Measurements from ENCODE around the gene EXOC4. TPM values are rescaled to one million over a fixed set of nuclear protein-coding genes. Genes with fewer than 3 reads are reported as not detected.

EXOC4 gene
- total and polyA plus RNA-seq, 2 donors (not counting 3 experiments of a cell fraction or from before 2014, with no cell fraction given): 20.3 to 73.1 TPM

DNA sequence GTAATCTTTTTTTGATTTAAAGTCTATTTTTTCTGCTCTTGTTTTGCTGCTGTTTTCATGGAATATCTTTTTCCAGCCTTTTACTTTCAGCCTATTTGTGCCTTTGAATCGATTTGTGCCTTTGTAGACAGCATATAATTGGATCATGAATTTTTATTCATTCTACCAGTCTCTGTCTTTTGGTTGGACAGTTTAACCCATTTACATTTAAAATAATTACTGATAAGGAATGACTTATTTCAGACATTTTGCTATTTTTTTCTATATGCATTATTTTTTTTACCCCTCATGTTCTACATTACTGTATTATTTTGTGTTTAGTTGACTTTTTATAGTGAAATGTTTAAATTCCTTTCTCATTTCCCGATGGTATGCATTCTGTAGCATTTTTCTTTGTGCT, 99.6 kb downstream of the EXOC4 start:
- no peak for FAIRE-seq
- BruUV-seq (replicated peaks): no TSS peak
- dilution Hi-C loops (cut with MboI; ENCODE audit: extremely low pct_ligation_motif_present, low sequenced_read_pairs): no loop called here

DNA sequence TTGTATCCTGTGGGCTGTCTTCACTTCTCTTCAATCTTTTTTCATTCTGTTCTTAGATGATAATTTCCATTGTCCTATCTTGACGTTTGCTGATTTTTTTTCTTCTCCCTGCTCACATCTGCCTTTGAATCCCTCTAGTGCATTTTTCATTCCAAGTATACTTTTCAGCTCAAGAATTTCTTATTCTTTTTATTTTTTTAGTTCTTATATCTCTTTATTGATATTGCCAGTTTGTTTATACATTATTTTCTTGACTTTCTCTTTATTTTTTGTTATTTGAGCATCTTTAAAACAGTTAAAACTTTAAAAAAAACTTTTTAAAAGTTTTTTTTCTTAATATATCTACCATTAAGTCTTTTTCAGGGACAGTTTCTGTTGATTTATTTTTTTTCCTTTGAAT, 100.9 kb downstream of the EXOC4 start:
- FAIRE-seq: no peak
- intact Hi-C loops (cut with micrococcal nuclease): no loop called here
- Histone ChIP-seq H3K4me2 (ENCODE audit: insufficient read depth, low read length) (no peak overlapping the region), H3K9ac (replicated peaks; ENCODE audit: extremely low read depth, insufficient read depth, low read length) (no peak overlapping the region), H3K79me2 (ENCODE audit: control insufficient read depth, insufficient read depth, low read length) (peaks cover 2% of the 10 kb centered on the region), H3K36me3 (ENCODE audit: control insufficient read depth in 2 of 2, extremely low read depth in 1 of 2, insufficient read depth in 2 of 2, low read length in 2 of 2) (no peaks in the 10 kb centered on the region), H4K20me1 (replicated peaks; ENCODE audit: control insufficient read depth, extremely low read depth, insufficient read depth, low read length) (no peaks in the 10 kb centered on the region), H2AFZ (ENCODE audit: low read depth, low read length) (no peak overlapping the region), H3K4me3 (replicated peaks in 1 of 3; ENCODE audit: insufficient read depth in 1 of 3, low read depth in 1 of 3, low read length in 3 of 3) (no peak overlapping the region), H3K9me1 (replicated peaks; ENCODE audit: control insufficient read depth, extremely low read depth, insufficient read depth, low read length) (no peaks in the 10 kb centered on the region), H3K27me3 (ENCODE audit: control insufficient read depth in 2 of 2, insufficient read depth in 2 of 2, low read length in 2 of 2) (no peaks in the 10 kb centered on the region), H3K4me1 (ENCODE audit: control insufficient read depth, extremely low read depth, insufficient read depth, low read length) (peaks cover 13% of the 10 kb centered on the region), H3K9me3 (replicated peaks; ENCODE audit: control insufficient read depth, insufficient read depth, low read length) (no peaks in the 10 kb centered on the region), H3K27ac (ENCODE audit: insufficient read depth, low read depth, low read length) (no peak overlapping the region)
- dilution Hi-C loops (cut with MboI; ENCODE audit: extremely low pct_ligation_motif_present, low sequenced_read_pairs): no loop called here
- CTCF ChIA-PET: interaction anchor here (2.5 kb wide), 1 partner anchor 10 kb away, joined by 14 read pairs; no protein-coding TSS in a partner anchor
- no peak for TF ChIP-seq JUN (IDR thresholded peaks at IDR 0.05; ENCODE audit: borderline replicate concordance, insufficient read depth, insufficient read length, low read depth)
- no peak for TF ChIP-seq EZH2 (IDR thresholded peaks at IDR 0.05; ENCODE audit: borderline replicate concordance, low read depth, low read length, severe bottlenecking)
- no peak for TF ChIP-seq MYC (IDR thresholded peaks at IDR 0.05; ENCODE audit: low read depth, low read length)
- no peak for TF ChIP-seq FOS (IDR thresholded peaks at IDR 0.05; ENCODE audit: borderline replicate concordance, insufficient read depth, low read length)
- no peak for TF ChIP-seq POLR2A (IDR thresholded peaks at IDR 0.05; ENCODE audit: low read depth, low read length)
- TF ChIP-seq, protein P1, sequence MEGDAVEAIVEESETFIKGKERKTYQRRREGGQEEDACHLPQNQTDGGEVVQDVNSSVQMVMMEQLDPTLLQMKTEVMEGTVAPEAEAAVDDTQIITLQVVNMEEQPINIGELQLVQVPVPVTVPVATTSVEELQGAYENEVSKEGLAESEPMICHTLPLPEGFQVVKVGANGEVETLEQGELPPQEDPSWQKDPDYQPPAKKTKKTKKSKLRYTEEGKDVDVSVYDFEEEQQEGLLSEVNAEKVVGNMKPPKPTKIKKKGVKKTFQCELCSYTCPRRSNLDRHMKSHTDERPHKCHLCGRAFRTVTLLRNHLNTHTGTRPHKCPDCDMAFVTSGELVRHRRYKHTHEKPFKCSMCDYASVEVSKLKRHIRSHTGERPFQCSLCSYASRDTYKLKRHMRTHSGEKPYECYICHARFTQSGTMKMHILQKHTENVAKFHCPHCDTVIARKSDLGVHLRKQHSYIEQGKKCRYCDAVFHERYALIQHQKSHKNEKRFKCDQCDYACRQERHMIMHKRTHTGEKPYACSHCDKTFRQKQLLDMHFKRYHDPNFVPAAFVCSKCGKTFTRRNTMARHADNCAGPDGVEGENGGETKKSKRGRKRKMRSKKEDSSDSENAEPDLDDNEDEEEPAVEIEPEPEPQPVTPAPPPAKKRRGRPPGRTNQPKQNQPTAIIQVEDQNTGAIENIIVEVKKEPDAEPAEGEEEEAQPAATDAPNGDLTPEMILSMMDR (IDR thresholded peaks at IDR 0.05; ENCODE audit: extremely low read depth in 1 of 2, insufficient read depth in 1 of 2, low read depth in 1 of 2, low read length in 2 of 2): no peak
- no peak for TF ChIP-seq POLR2AphosphoS5 (IDR thresholded peaks at IDR 0.05; ENCODE audit: insufficient read depth, low read depth, low read length)
- no peak for TF ChIP-seq GATA2 (IDR thresholded peaks at IDR 0.05; ENCODE audit: insufficient read depth, insufficient read length, low read depth, low read length)
- TF ChIP-seq, protein P2, sequence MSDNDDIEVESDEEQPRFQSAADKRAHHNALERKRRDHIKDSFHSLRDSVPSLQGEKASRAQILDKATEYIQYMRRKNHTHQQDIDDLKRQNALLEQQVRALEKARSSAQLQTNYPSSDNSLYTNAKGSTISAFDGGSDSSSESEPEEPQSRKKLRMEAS (IDR thresholded peaks at IDR 0.05; ENCODE audit: insufficient read depth, insufficient read length): no peak
- DNase-seq (ENCODE audit: low read depth, low spot score): no peak
- POLR2A ChIA-PET: no interaction called here
- no TSS peak for BruUV-seq (replicated peaks)

More for the DNA sequence above, 99.6 kb downstream of the EXOC4 start:
- Histone ChIP-seq H2AFZ (ENCODE audit: low read depth, low read length) (no peak overlapping the region), H3K79me2 (ENCODE audit: control insufficient read depth, insufficient read depth, low read length) (peaks cover 2% of the 10 kb centered on the region), H4K20me1 (replicated peaks; ENCODE audit: control insufficient read depth, extremely low read depth, insufficient read depth, low read length) (no peaks in the 10 kb centered on the region), H3K9me3 (replicated peaks; ENCODE audit: control insufficient read depth, insufficient read depth, low read length) (no peaks in the 10 kb centered on the region), H3K9me1 (replicated peaks; ENCODE audit: control insufficient read depth, extremely low read depth, insufficient read depth, low read length) (no peaks in the 10 kb centered on the region), H3K4me3 (replicated peaks in 1 of 3; ENCODE audit: insufficient read depth in 1 of 3, low read depth in 1 of 3, low read length in 3 of 3) (no peak overlapping the region), H3K4me1 (ENCODE audit: control insufficient read depth, extremely low read depth, insufficient read depth, low read length) (peaks cover 13% of the 10 kb centered on the region), H3K27ac (ENCODE audit: insufficient read depth, low read depth, low read length) (no peak overlapping the region), H3K36me3 (ENCODE audit: control insufficient read depth in 2 of 2, extremely low read depth in 1 of 2, insufficient read depth in 2 of 2, low read length in 2 of 2) (no peaks in the 10 kb centered on the region), H3K9ac (replicated peaks; ENCODE audit: extremely low read depth, insufficient read depth, low read length) (no peak overlapping the region), H3K27me3 (ENCODE audit: control insufficient read depth in 2 of 2, insufficient read depth in 2 of 2, low read length in 2 of 2) (no peaks in the 10 kb centered on the region), H3K4me2 (ENCODE audit: insufficient read depth, low read length) (no peak overlapping the region)
- DNase-seq (ENCODE audit: low read depth, low spot score): no peak
- ChIA-PET POLR2A (no interaction called here), CTCF (no interaction called here)
- intact Hi-C loops (cut with micrococcal nuclease): no loop called here
- TF ChIP-seq MYC (IDR thresholded peaks at IDR 0.05; ENCODE audit: low read depth, low read length) (no peak), POLR2A (IDR thresholded peaks at IDR 0.05; ENCODE audit: low read depth, low read length) (no peak), GATA2 (IDR thresholded peaks at IDR 0.05; ENCODE audit: insufficient read depth, insufficient read length, low read depth, low read length) (no peak)
- TF ChIP-seq, protein P1 (IDR thresholded peaks at IDR 0.05; ENCODE audit: extremely low read depth in 1 of 2, insufficient read depth in 1 of 2, low read depth in 1 of 2, low read length in 2 of 2): no peak
- TF ChIP-seq, protein P2 (IDR thresholded peaks at IDR 0.05; ENCODE audit: insufficient read depth, insufficient read length): no peak
